Erythroblast (primary cell): ENCODE measurements around the gene ARMH4.

ENCODE experiments used
- DNase-seq, 2 experiments: peaks; one replicate each; lab custom pipeline; 2025; lab: John Stamatoyannopoulos, UW
- GATA1 ChIP-seq: IDR thresholded peaks from 2 replicates; pipeline ENCODE4 v1.6.1; 2011; ENCODE audit warnings: low read depth, mild to moderate bottlenecking, control low read depth, low read length, moderate library complexity
- POLR2A ChIP-seq: IDR thresholded peaks from 2 replicates; pipeline ENCODE4 v1.6.1; 2011; ENCODE audit warnings: mild to moderate bottlenecking, low read length

Gene ARMH4

GRCh38 chr14:58068306-58068705 lies 83.7 kb downstream of the ARMH4 start:
- DNase-seq = no peak
- TF ChIP-seq POLR2A (no peak), GATA1 (no peak)

GRCh38 chr14:58066115-58066514 lies 85.9 kb downstream of the ARMH4 start:
- no peak for DNase-seq
- TF ChIP-seq POLR2A = no peak
- TF ChIP-seq GATA1 = no peak

- TF ChIP-seq GATA1 (no peak), POLR2A (no peak)
- DNase-seq = no peak
These were observed 90.4 kb downstream of the ARMH4 start for GRCh38 chr14:58061581-58061980.

DNA sequence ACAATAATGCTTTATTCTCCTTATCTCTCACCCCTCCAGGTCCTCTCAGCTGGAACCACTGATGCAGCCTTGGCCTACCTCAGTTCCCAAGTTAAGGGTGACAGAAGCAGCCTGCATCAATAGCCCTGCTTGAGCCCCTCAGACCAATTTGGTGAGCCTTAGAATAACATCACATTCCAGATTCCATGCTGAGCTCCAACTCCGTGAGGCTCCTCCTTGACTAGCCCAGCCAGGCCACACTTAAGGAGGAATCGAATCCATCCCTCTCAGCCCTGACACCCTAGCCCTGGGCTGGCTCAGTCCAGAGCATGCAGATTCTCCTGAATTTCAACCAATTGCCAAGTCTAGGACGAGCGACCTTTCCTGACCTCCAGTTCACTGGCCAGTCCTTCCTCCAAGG lies 91.1 kb downstream of the ARMH4 start:
- TF ChIP-seq POLR2A (no peak), GATA1 (no peak)
- no peak for DNase-seq

DNA sequence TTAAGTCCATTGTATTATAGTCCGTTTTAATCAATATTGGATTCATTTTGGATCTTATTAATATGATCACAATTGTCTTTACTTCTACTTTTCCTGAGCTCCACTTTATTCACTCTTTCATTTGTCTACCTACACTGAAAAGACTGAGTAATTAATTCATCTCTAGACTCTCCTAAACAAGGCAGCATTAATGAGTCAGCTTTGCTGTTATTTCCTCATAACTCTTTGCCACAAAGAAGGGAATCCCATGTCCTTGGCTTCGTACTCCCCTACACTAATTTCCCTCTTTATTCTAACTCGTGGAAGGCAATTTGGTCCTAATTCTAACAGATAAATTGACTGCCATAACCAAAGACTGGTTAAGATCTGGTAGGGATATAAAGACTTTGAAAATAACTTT lies 91.9 kb downstream of the ARMH4 start:
- TF ChIP-seq GATA1 (no peak), POLR2A (no peak)
- no peak for DNase-seq

- TF ChIP-seq POLR2A (no peak), GATA1 (no peak)
- DNase-seq = no peak
These were observed 92.9 kb downstream of the ARMH4 start for GRCh38 chr14:58059126-58059525.

DNA sequence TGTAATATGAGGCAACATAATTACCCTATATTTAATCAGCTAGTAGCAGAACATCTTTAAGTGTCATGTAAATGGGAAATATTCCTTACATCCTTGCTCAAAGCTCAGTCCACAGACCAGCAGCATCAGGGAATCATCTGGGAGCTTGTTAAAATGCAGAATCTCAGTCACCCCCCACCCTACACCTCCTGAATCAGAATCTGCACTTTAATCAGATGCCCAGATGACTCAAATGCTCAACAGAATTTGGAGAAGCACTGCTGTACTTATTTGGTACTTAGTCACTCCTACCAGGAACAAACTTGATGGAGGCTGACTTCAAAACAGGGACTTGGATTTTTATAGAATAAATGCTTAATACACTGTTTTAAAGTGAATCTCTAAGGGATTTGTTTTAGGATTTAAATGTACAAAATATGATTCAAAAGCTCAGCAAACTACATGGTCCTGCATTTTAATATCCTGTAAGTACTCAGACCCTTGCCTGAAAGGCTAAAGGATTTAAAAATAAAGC lies 96.5 kb downstream of the ARMH4 start:
- TF ChIP-seq POLR2A (no peak), GATA1 (no peak)
- DNase-seq = no peak

DNA sequence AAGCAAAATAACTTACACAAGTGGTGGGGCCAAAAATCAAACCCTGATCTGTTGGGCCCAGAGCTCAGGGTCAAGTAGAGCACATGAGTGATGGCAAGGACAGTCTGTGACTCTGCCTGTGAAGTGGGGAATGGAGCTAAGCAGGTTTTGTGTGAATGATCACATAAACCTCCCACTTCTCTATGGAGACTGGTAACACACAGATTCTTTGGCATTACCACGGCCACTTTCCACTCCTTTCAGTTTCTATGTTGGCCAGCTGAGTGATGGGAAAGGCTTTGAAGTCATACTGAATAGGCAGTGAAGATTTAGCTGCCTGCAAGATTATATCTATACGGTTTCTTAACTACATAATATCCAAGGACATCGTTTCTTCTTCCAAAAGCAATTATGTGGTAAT lies 97.9 kb downstream of the ARMH4 start:
- TF ChIP-seq GATA1 (no peak), POLR2A (no peak)
- DNase-seq = no peak

- DNase-seq = no peak
These were observed 103.8 kb downstream of the ARMH4 start for GRCh38 chr14:58048219-58048618.

DNA sequence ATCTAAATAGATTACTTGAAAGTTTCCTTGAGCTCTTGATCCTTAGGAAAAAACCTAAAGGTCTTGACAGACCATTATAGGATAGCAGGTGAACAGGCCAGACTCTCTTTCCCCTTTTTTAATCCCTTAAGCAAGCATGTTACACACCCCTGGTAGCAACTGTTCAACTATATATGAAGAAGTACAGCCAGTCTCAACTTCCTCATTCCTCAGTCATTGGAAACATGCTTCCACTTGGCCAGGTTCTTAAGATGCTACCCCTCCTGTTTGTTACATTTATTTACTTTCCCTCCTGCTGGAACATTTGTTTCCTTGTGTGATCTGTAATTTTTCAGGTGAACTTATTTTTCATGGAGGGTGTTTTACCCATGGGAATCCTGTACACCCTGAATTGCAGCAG lies 124.1 kb downstream of the ARMH4 start:
- TF ChIP-seq POLR2A (no peak), GATA1 (no peak)
- DNase-seq = no peak

More at GRCh38 chr14:58048219-58048618, 103.8 kb downstream of the ARMH4 start:
- TF ChIP-seq POLR2A = no peak
- TF ChIP-seq GATA1 = no peak

DNA sequence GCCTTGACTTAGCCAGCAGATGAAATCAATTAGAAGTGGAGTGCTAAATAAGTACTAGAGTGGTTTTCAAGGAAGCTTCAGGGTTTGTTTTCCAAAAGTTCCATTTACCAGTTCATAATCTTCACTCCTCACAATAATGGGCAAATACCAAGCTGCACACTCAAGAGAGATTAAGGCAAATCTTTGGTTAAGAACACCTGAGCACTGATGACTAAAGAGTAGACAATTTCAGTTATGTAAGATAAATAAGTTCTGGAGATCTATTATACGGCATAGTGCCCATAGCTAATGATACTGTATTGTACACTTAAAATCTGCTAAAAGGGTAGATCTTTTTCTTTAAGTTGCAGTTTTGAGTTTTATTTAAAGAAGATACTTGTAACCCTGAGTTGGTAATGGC lies 125.0 kb downstream of the ARMH4 start:
- TF ChIP-seq POLR2A = no peak
- TF ChIP-seq GATA1 = no peak
- DNase-seq = no peak

DNA sequence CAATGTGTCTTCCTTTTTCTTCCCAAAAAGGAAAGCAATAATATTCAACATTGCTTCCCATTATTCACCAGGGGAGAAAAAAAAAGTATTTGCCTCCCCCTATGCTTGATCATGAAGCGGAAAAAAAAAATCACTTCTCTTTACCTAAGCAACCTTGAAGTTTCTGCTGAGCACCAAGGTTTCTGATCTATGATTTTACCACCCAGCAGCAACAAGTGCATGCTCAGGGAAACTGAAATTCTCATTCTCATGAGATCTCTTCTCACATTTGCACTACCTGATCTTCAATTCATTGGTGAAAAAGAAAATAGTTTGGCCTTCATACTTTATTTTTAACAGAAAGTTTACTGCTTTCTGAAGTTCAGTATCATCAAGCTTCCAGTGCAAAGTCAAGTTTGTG lies 125.8 kb downstream of the ARMH4 start:
- DNase-seq = no peak
- TF ChIP-seq POLR2A (no peak), GATA1 (no peak)

DNA sequence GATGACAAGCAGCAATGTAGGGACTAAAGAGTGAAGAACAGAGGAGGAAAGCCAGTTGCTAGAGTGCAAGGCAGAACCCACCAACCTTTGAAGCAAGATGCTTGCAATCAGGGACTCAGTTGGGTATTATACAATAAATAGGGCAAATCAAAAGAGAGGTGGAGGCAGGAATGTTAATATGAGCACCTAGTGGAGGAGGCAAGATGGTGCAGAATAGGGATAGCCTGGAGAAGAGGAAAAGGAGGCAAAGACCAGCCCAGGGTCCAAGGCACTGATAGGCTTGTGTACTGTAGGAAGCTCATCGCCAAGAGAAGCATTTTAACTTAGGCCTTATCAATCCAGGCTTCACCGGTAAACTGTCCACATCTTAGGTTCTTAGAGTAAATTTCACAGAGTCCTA lies 137.2 kb downstream of the ARMH4 start:
- no peak for DNase-seq

GRCh38 chr14:58002618-58003017 lies 149.4 kb downstream of the ARMH4 start:
- no peak for TF ChIP-seq POLR2A
- no peak for TF ChIP-seq GATA1
- no peak for DNase-seq

More for the DNA sequence above, 137.2 kb downstream of the ARMH4 start:
- no peak for TF ChIP-seq POLR2A
- TF ChIP-seq GATA1 = no peak

DNA sequence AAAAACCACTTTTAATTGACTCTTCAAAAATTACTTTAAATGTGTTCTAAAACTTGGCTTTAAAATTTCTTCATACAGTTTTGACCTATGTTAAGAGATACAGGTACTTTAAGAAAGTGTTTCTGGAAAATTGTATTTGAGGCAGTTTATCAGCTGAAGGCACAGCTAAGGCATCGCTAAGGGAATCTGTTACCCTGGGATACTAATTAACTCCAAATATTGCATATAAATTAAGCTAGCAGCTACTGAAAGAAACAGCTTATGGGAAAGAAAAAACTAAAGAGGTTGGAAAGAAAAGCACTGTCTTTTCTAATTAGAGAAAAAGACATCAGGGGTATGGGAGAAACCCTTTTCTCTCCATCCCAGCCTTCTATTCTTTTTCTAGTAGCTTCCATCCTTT lies 152.0 kb downstream of the ARMH4 start:
- no peak for DNase-seq
- no peak for TF ChIP-seq GATA1
- no peak for TF ChIP-seq POLR2A

DNA sequence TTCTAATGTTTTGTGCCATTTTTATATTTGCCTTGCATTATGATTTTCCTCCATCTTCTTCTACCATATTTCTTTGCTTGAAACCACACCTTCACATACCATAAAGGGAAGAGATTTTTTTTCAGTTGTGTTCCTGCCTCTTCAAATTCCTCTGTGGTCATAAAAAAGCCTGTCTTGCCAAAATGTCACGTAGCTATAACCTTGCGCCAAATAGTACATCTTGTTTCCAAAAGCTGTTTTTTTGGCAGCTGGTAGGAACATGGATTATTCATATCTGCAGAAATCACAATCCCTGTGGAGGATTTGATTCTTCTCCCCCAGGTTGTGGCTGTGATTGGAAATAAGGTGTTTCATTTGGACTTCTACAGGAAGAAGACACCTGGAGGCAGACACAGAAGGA lies 152.5 kb downstream of the ARMH4 start:
- no peak for DNase-seq
- TF ChIP-seq GATA1 (no peak), POLR2A (no peak)
